ENCODE results near the gene EFCAB12. TPM values are rescaled to one million over a fixed set of nuclear protein-coding genes. Genes with fewer than 3 reads are reported as not detected.

Gene EFCAB12
- total and polyA plus RNA-seq, 2 of the 4 experiments (the other 2 are of a cell fraction) = under 0.01 to 0.17 TPM

DNA sequence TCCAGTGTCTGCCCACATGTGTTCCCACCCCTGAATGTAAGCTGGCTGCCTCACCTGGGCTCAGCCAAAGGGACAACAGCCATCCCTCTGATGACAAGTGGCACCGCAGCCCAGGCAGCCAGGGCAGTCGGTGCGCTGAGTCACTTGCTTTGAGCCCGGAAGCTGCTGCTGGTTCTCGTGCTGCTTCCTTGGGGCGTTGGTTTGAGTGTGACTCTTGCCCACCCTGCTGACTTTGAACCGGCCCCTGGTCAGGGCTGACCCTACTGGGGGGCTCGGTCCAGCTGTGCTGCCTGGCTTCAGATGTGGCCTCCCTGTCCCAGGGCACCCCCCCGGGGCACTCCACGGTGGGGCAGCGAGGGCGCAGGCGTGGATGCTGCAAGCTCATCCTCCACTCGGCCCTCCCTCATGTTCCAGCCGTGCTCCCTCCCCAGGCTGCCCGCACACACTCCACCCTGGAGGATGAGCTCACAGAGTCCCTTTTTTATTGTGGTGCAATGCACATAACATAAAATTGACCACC, 62.1 kb downstream of the EFCAB12 start:
- no peak overlapping the region for H2BK15ac ChIP-seq (ENCODE audit: low read depth, low read length)

More for the DNA sequence above, 62.1 kb downstream of the EFCAB12 start:
- WGBS, 2 experiments (ENCODE audit: extremely low coverage in 2 of 2, insufficient read length in 1 of 2) = 90% methylated on average over 6 of the region's 16 CpGs; no CpG with 5 or more reads in 1 of the 2 experiments
- no peak overlapping the region for H2BK120ac ChIP-seq (ENCODE audit: low read depth, low read length)
- no peak overlapping the region for H3K9ac ChIP-seq (ENCODE audit: low read depth, low read length)
- H3K4me1 ChIP-seq (ENCODE audit: control insufficient read depth, insufficient read depth, low read length) = no peaks in the 10 kb centered on the region
- BruUV-seq (replicated peaks) = no TSS peak
- H3K4me2 ChIP-seq (ENCODE audit: low read depth, low read length) = no peak overlapping the region
- no peak overlapping the region for H4K5ac ChIP-seq (ENCODE audit: low read depth, low read length)
- dilution Hi-C loops (cut with HindIII; ENCODE audit: low sequenced_read_pairs, unreplicated experiment) = no loop called here
- no peak overlapping the region for H2BK20ac ChIP-seq (ENCODE audit: low read depth, low read length)
- H3K56ac ChIP-seq (ENCODE audit: extremely low read depth, insufficient read depth, low read length) = no peak overlapping the region
- no peak overlapping the region for H3K18ac ChIP-seq (ENCODE audit: low read depth, low read length)
- CTCF ChIA-PET = no interaction called here
- H3K27ac ChIP-seq (ENCODE audit: insufficient read depth, low read length) = no peak overlapping the region
- intact Hi-C loops (cut with micrococcal nuclease) = no loop called here
- H3K4ac ChIP-seq (ENCODE audit: low read depth, low read length) = no peak overlapping the region
- H3K9me1 ChIP-seq (ENCODE audit: insufficient read depth, low read length) = peaks cover 11% of the 10 kb centered on the region
- no peaks in the 10 kb centered on the region for H3K36me3 ChIP-seq (ENCODE audit: control insufficient read depth, insufficient read depth, low read length)
- no peak overlapping the region for H2BK5ac ChIP-seq (ENCODE audit: low read depth, low read length, poor library complexity, severe bottlenecking)
- no peak for TF ChIP-seq NFE2L2 (IDR thresholded peaks at IDR 0.05; ENCODE audit: low read depth, low read length)
- TF ChIP-seq CHD1 (IDR thresholded peaks at IDR 0.05; ENCODE audit: low read depth, low read length) = no peak
- no peak for TF ChIP-seq CEBPB (IDR thresholded peaks at IDR 0.05; ENCODE audit: low read depth, low read length)
- TF ChIP-seq RAD21 (IDR thresholded peaks at IDR 0.05; ENCODE audit: low read length) = no peak
- no peak for TF ChIP-seq POLR2A (IDR thresholded peaks at IDR 0.05; ENCODE audit: low read depth, low read length)
- TF ChIP-seq RCOR1 (IDR thresholded peaks at IDR 0.05; ENCODE audit: insufficient replicate concordance, low read length) = no peak
- TF ChIP-seq MXI1 (IDR thresholded peaks at IDR 0.05; ENCODE audit: borderline replicate concordance, low read depth, low read length) = no peak
- TF ChIP-seq MAFK (IDR thresholded peaks at IDR 0.05; ENCODE audit: low read depth, low read length) = no peak
- TF ChIP-seq MAZ (IDR thresholded peaks at IDR 0.05; ENCODE audit: borderline replicate concordance, low read depth, low read length) = no peak
- TF ChIP-seq RFX5 (IDR thresholded peaks at IDR 0.05; ENCODE audit: low read depth, low read length) = no peak
- TF ChIP-seq, protein P1, sequence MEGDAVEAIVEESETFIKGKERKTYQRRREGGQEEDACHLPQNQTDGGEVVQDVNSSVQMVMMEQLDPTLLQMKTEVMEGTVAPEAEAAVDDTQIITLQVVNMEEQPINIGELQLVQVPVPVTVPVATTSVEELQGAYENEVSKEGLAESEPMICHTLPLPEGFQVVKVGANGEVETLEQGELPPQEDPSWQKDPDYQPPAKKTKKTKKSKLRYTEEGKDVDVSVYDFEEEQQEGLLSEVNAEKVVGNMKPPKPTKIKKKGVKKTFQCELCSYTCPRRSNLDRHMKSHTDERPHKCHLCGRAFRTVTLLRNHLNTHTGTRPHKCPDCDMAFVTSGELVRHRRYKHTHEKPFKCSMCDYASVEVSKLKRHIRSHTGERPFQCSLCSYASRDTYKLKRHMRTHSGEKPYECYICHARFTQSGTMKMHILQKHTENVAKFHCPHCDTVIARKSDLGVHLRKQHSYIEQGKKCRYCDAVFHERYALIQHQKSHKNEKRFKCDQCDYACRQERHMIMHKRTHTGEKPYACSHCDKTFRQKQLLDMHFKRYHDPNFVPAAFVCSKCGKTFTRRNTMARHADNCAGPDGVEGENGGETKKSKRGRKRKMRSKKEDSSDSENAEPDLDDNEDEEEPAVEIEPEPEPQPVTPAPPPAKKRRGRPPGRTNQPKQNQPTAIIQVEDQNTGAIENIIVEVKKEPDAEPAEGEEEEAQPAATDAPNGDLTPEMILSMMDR (conservative IDR thresholded peaks at IDR 0.05; ENCODE audit: low read depth, low read length) = no peak
- no peak for TF ChIP-seq BHLHE40 (IDR thresholded peaks at IDR 0.05; ENCODE audit: low read depth, low read length)
- TF ChIP-seq, protein P2, sequence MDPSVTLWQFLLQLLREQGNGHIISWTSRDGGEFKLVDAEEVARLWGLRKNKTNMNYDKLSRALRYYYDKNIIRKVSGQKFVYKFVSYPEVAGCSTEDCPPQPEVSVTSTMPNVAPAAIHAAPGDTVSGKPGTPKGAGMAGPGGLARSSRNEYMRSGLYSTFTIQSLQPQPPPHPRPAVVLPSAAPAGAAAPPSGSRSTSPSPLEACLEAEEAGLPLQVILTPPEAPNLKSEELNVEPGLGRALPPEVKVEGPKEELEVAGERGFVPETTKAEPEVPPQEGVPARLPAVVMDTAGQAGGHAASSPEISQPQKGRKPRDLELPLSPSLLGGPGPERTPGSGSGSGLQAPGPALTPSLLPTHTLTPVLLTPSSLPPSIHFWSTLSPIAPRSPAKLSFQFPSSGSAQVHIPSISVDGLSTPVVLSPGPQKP (IDR thresholded peaks at IDR 0.05; ENCODE audit: borderline replicate concordance, low read depth, low read length) = no peak
- no peak for TF ChIP-seq FOS (IDR thresholded peaks at IDR 0.05; ENCODE audit: low read depth, low read length)
- no peak overlapping the region for H3K4me3 ChIP-seq (ENCODE audit: insufficient read depth, low read depth, low read length)
- DNase-seq (no peak), ATAC-seq (ENCODE audit: low read depth) (no peak)
- H2AK9ac ChIP-seq (replicated peaks; ENCODE audit: low read depth, low read length, poor library complexity) = no peak overlapping the region
- no peak overlapping the region for H4K8ac ChIP-seq (ENCODE audit: low read depth in 2 of 2, low read length in 2 of 2)
- in situ Hi-C loops (cut with MboI; ENCODE audit: low sequenced_read_pairs) = no loop called here
- no peak overlapping the region for H3K14ac ChIP-seq (replicated peaks; ENCODE audit: low read depth, low read length)
- no peaks in the 10 kb centered on the region for H3K9me3 ChIP-seq (ENCODE audit: control insufficient read depth, insufficient read depth, low read length)
- H2AK5ac ChIP-seq (ENCODE audit: low read depth, low read length) = no peak overlapping the region
- H3K23ac ChIP-seq (ENCODE audit: low read depth, low read length) = no peak overlapping the region
- no peak overlapping the region for H2AFZ ChIP-seq (replicated peaks; ENCODE audit: low read length, poor library complexity)
- POLR2A ChIA-PET (ENCODE audit: unreplicated experiment) = no interaction called here
- H4K20me1 ChIP-seq (ENCODE audit: insufficient read depth, low read length) = no peaks in the 10 kb centered on the region; the same call in 1 of the 2 replicates
- peaks cover 19% of the 10 kb centered on the region for H3K27me3 ChIP-seq (ENCODE audit: control insufficient read depth, insufficient read depth, low read length)
- H3K79me1 ChIP-seq (ENCODE audit: low read depth in 1 of 2, low read length in 2 of 2) = no peaks in the 10 kb centered on the region
- H4K91ac ChIP-seq (ENCODE audit: insufficient read depth, low read depth, low read length) = no peak overlapping the region
